ENCODE data around the gene FAM110D. TPM values are rescaled to one million over a fixed set of nuclear protein-coding genes. Genes with fewer than 3 reads are reported as not detected.

FAM110D gene
- total RNA-seq, 1 experiment from 2014 or later, result 0.05 TPM

- CTCF ChIA-PET, result interaction anchor here (2.5 kb wide), 1 partner anchor 45 kb away, joined by 10 read pairs; the partner anchor contains the start of gene CEP85
These were observed 29.6 kb downstream of the FAM110D start for GRCh38 chr1:26188477-26188876.

GRCh38 chr1:26189331-26189730, 30.5 kb downstream of the FAM110D start:
- intact Hi-C loops (cut with micrococcal nuclease; ENCODE audit: unreplicated experiment), result no loop called here
- ChIA-PET POLR2A (no interaction called here), CTCF (interaction anchor here (0.6 to 2.5 kb wide), 2 partner anchors 45 to 68 kb away, joined by 3 to 10 read pairs; partner anchors contain the start of gene CEP85)
- H3K36me3 ChIP-seq (ENCODE audit: control insufficient read depth, insufficient read depth, low read length), result no peaks in the 10 kb centered on the region
- H3K9me3 ChIP-seq (ENCODE audit: control insufficient read depth, insufficient read depth, low read depth, low read length), result no peaks in the 10 kb centered on the region
- H3K4me1 ChIP-seq (ENCODE audit: control insufficient read depth, insufficient read depth, low read length), result no peaks in the 10 kb centered on the region
- H3K27ac ChIP-seq (ENCODE audit: low read length), result no peak overlapping the region
- no peak for ATAC-seq
- H3K27me3 ChIP-seq (ENCODE audit: control insufficient read depth, insufficient read depth, low read length), result no peaks in the 10 kb centered on the region
- DNase-seq (ENCODE audit: low read depth, low spot score), result no peak
- TF ChIP-seq CTCF (IDR thresholded peaks at IDR 0.05) (no peak), SIN3A (IDR thresholded peaks at IDR 0.05; ENCODE audit: borderline replicate concordance, insufficient read depth, low read depth, low read length) (no peak), TCF7L2 (IDR thresholded peaks at IDR 0.05; ENCODE audit: low read depth, low read length) (no peak)
- in situ Hi-C loops (cut with HindIII; ENCODE audit: low pct_unique_long_range_greater_than_20kb, low sequenced_read_pairs), result no loop called here
- BruUV-seq (replicated peaks), result no TSS peak
- no peak overlapping the region for H3K4me3 ChIP-seq (ENCODE audit: low read depth in 2 of 2, low read length in 2 of 2)

More at GRCh38 chr1:26188477-26188876, 29.6 kb downstream of the FAM110D start:
- no peak overlapping the region for H3K27ac ChIP-seq (ENCODE audit: low read length)
- no peaks in the 10 kb centered on the region for H3K27me3 ChIP-seq (ENCODE audit: control insufficient read depth, insufficient read depth, low read length)
- BruUV-seq (replicated peaks), result no TSS peak
- in situ Hi-C loops (cut with HindIII; ENCODE audit: low pct_unique_long_range_greater_than_20kb, low sequenced_read_pairs) (no loop called here), intact Hi-C loops (cut with micrococcal nuclease; ENCODE audit: unreplicated experiment) (no loop called here)
- TF ChIP-seq REST (IDR thresholded peaks at IDR 0.05; ENCODE audit: insufficient read depth in 1 of 2, low read depth in 2 of 2, low read length in 1 of 2), result no peak
- TF ChIP-seq SIN3A (IDR thresholded peaks at IDR 0.05; ENCODE audit: borderline replicate concordance, insufficient read depth, low read depth, low read length), result no peak
- no peak for TF ChIP-seq CTCF (IDR thresholded peaks at IDR 0.05)
- no peak for TF ChIP-seq POLR2AphosphoS5 (IDR thresholded peaks at IDR 0.05; ENCODE audit: low read depth, low read length)
- TF ChIP-seq TCF7L2 (IDR thresholded peaks at IDR 0.05; ENCODE audit: low read depth, low read length), result no peak
- DNase-seq (ENCODE audit: low read depth, low spot score) (no peak), ATAC-seq (no peak)
- no peaks in the 10 kb centered on the region for H3K4me1 ChIP-seq (ENCODE audit: control insufficient read depth, insufficient read depth, low read length)
- H3K9me3 ChIP-seq (ENCODE audit: control insufficient read depth, insufficient read depth, low read depth, low read length), result no peaks in the 10 kb centered on the region
- H3K4me3 ChIP-seq (ENCODE audit: low read depth in 2 of 2, low read length in 2 of 2), result no peak overlapping the region
- no peaks in the 10 kb centered on the region for H3K36me3 ChIP-seq (ENCODE audit: control insufficient read depth, insufficient read depth, low read length)
- POLR2A ChIA-PET, result no interaction called here

All from Panc1 (cell line).